A673 (cell line): ENCODE data around the gene TUBB3. TPM values are rescaled to one million over a fixed set of nuclear protein-coding genes. Genes with fewer than 3 reads are reported as not detected.
A peak's percentile ranks its signal among the peaks of the same experiment; 100 is the strongest.

Experiments used
- BruUV-seq: library from RNA; stranded (reverse); fragments of 400-500 nt; replicated peaks from 2 replicates; lab custom pipeline; 2021; lab: Mats Ljungman, UMichigan
- CTCF ChIA-PET: fragments of 300-600 bp; sonication (Branson Sonifier 250); formaldehyde crosslinking; loops from one replicate; lab custom pipeline; 2022; ENCODE audit warnings: antibody characterized with exemption; lab: Charles Lee
- POLR2A ChIA-PET: fragments of 300-600 bp; sonication (Branson Sonifier 250); formaldehyde crosslinking; loops from one replicate; lab custom pipeline; 2022; ENCODE audit warnings: antibody characterized with exemption; ENCODE audit not compliant: low non-redundant PET; lab: Charles Lee
- DNase-seq: peaks from one replicate; pipeline ENCODE4 v3.0.0-alpha.2; 2015; ENCODE audit warnings: low spot score
- H3K27ac ChIP-seq: fragments of 200-600 bp; sonication (generic); 2 replicates; pipeline ENCODE4 v1.5.1; 2016; ENCODE audit warnings: mixed run types, low read depth, mild to moderate bottlenecking, mixed read lengths, antibody characterized with exemption, low read length; ENCODE audit not compliant: poor library complexity, severe bottlenecking
- H3K27me3 ChIP-seq: fragments of 200-600 bp; sonication (generic); replicated peaks from 2 replicates; pipeline ENCODE4 v1.6.1; 2017; ENCODE audit warnings: mixed run types, low read depth, mild to moderate bottlenecking, mixed read lengths, antibody characterized with exemption, low read length; ENCODE audit not compliant: insufficient read depth, poor library complexity
- H3K36me3 ChIP-seq: fragments of 200-600 bp; sonication (generic); 2 replicates; pipeline ENCODE4 v1.6.1; 2016; ENCODE audit warnings: mixed run types, mild to moderate bottlenecking, mixed read lengths, antibody characterized with exemption, low read length; ENCODE audit not compliant: insufficient read depth, poor library complexity, severe bottlenecking
- H3K4me1 ChIP-seq: fragments of 200-600 bp; sonication (generic); 2 replicates; pipeline ENCODE4 v1.6.1; 2017; ENCODE audit warnings: mixed run types, mild to moderate bottlenecking, mixed read lengths, antibody characterized with exemption, low read length; ENCODE audit not compliant: insufficient read depth, poor library complexity, severe bottlenecking
- H3K4me3 ChIP-seq: fragments of 200-600 bp; sonication (generic); 2 replicates; pipeline ENCODE4 v1.5.1; 2016; ENCODE audit warnings: low read depth, mixed run types, mild to moderate bottlenecking, mixed read lengths, low read length; ENCODE audit not compliant: poor library complexity, severe bottlenecking
- H3K9me3 ChIP-seq: fragments of 200-600 bp; sonication (generic); 2 replicates; pipeline ENCODE4 v1.6.1; 2016; ENCODE audit warnings: mixed run types, low read depth, mild to moderate bottlenecking, mixed read lengths, antibody characterized with exemption, low read length; ENCODE audit not compliant: poor library complexity, severe bottlenecking
- CTCF ChIP-seq: fragments of 300-800, 200-600 bp; sonication (generic); conservative IDR thresholded peaks from 2 replicates; pipeline ENCODE4 v1.5.1; 2017; ENCODE audit warnings: low read depth, mild to moderate bottlenecking, antibody characterized with exemption, low read length, moderate library complexity, mixed read lengths
- EZH2 ChIP-seq: fragments of 200-600 bp; sonication (generic); IDR thresholded peaks from 2 replicates; pipeline ENCODE4 v1.6.1; 2017; ENCODE audit warnings: borderline replicate concordance, low read depth, mild to moderate bottlenecking, mixed read lengths, antibody characterized with exemption, low read length; ENCODE audit not compliant: poor library complexity, severe bottlenecking
- intact Hi-C: fragments of 100-400 bp; cut with micrococcal nuclease; formaldehyde crosslinking; loops from one replicate; pipeline ENCODE4 v1.10.0; 2022; ENCODE audit not compliant: unreplicated experiment
- total RNA-seq: library from RNA; stranded (reverse); gene quantifications from 2 replicates; pipeline ENCODE4 v1.2.3, GENCODE V29; 2021

The TUBB3 gene
- total RNA-seq, 1 experiment from 2014 or later: 297 TPM

GRCh38 chr16:89957216-89957785, 34.2 kb downstream of the TUBB3 start:
- no peaks in the 10 kb centered on the region for H3K27me3 ChIP-seq
- H3K4me3 ChIP-seq: no peak overlapping the region
- H3K36me3 ChIP-seq: peaks cover 25% of the 10 kb centered on the region
- no peak for DNase-seq
- no peaks in the 10 kb centered on the region for H3K4me1 ChIP-seq
- no TSS peak for BruUV-seq
- TF ChIP-seq EZH2 (no peak), CTCF (no peak)
- intact Hi-C loops: no loop called here
- CTCF ChIA-PET: no interaction called here
- no peak overlapping the region for H3K27ac ChIP-seq
- POLR2A ChIA-PET: no interaction called here
- H3K9me3 ChIP-seq: no peaks in the 10 kb centered on the region

- CTCF ChIA-PET: no interaction called here
- POLR2A ChIA-PET: no interaction called here
- H3K9me3 ChIP-seq: no peaks in the 10 kb centered on the region
- H3K27ac ChIP-seq: no peak overlapping the region
- peak; percentile 62 for DNase-seq
- intact Hi-C loops: no loop called here
- H3K27me3 ChIP-seq: no peaks in the 10 kb centered on the region
- no peak overlapping the region for H3K4me3 ChIP-seq
- TF ChIP-seq EZH2 (no peak), CTCF (no peak)
- peaks cover 25% of the 10 kb centered on the region for H3K36me3 ChIP-seq
- H3K4me1 ChIP-seq: no peaks in the 10 kb centered on the region
- no TSS peak for BruUV-seq
These were observed 34.9 kb downstream of the TUBB3 start for GRCh38 chr16:89958068-89958467.

GRCh38 chr16:89958596-89958995, 35.5 kb downstream of the TUBB3 start:
- H3K36me3 ChIP-seq: peaks cover 25% of the 10 kb centered on the region
- CTCF ChIA-PET: no interaction called here
- H3K9me3 ChIP-seq: no peaks in the 10 kb centered on the region
- H3K4me3 ChIP-seq: no peak overlapping the region
- POLR2A ChIA-PET: no interaction called here
- H3K27ac ChIP-seq: no peak overlapping the region
- no peak for TF ChIP-seq EZH2
- TF ChIP-seq CTCF: no peak
- intact Hi-C loops: no loop called here
- no peak for DNase-seq
- H3K27me3 ChIP-seq: no peaks in the 10 kb centered on the region
- BruUV-seq: no TSS peak
- no peaks in the 10 kb centered on the region for H3K4me1 ChIP-seq
